GM18507 (cell line): ENCODE measurements around the gene CCNK.

Source experiments
- DNase-seq: peaks from one replicate; pipeline ENCODE4 v3.0.0; 2011; ENCODE audit warnings: low read depth; ENCODE audit not compliant: insufficient read length; ENCODE audit errors: extremely low spot score
- FAIRE-seq: peaks from 2 replicates; lab custom pipeline; 2011; peaks lifted over from hg19 to GRCh38; lab: Jason Lieb, UNC

Gene CCNK

GRCh38 chr14:99544991-99545390 is 63.8 kb downstream of the CCNK start:
- FAIRE-seq, result no peak

GRCh38 chr14:99545586-99545985 is 64.4 kb downstream of the CCNK start:
- DNase-seq, result no peak
- no peak for FAIRE-seq

More at GRCh38 chr14:99544991-99545390, 63.8 kb downstream of the CCNK start:
- no peak for DNase-seq

GRCh38 chr14:99546234-99546879 is 65.1 kb downstream of the CCNK start:
- DNase-seq, result no peak

GRCh38 chr14:99548255-99548654 is 67.0 kb downstream of the CCNK start:
- FAIRE-seq (no peak), DNase-seq (no peak)

More at GRCh38 chr14:99546234-99546879, 65.1 kb downstream of the CCNK start:
- FAIRE-seq, result no peak

GRCh38 chr14:99548871-99549515 is 67.8 kb downstream of the CCNK start:
- no peak for FAIRE-seq
- DNase-seq, result no peak

- DNase-seq, result no peak
These were observed 68.5 kb downstream of the CCNK start for GRCh38 chr14:99549684-99550083.

GRCh38 chr14:99550387-99550992 is 69.3 kb downstream of the CCNK start:
- no peak for FAIRE-seq
- no peak for DNase-seq

More at GRCh38 chr14:99549684-99550083, 68.5 kb downstream of the CCNK start:
- FAIRE-seq, result no peak

- DNase-seq, result no peak
- no peak for FAIRE-seq
These were observed 70.1 kb downstream of the CCNK start for GRCh38 chr14:99551034-99551922.

GRCh38 chr14:99552021-99552553 is 70.9 kb downstream of the CCNK start:
- FAIRE-seq, result no peak
- DNase-seq, result no peak

GRCh38 chr14:99552572-99553216 is 71.5 kb downstream of the CCNK start:
- FAIRE-seq (no peak), DNase-seq (no peak)

GRCh38 chr14:99554184-99554583 is 73.0 kb downstream of the CCNK start:
- FAIRE-seq (no peak), DNase-seq (no peak)

GRCh38 chr14:99554757-99555531 is 73.7 kb downstream of the CCNK start:
- FAIRE-seq (no peak), DNase-seq (no peak)

GRCh38 chr14:99556134-99556791 is 75.1 kb downstream of the CCNK start:
- DNase-seq (no peak), FAIRE-seq (no peak)

GRCh38 chr14:99559286-99559990 is 78.2 kb downstream of the CCNK start:
- DNase-seq (no peak), FAIRE-seq (no peak)

- DNase-seq (no peak), FAIRE-seq (no peak)
These were observed 79.2 kb downstream of the CCNK start for GRCh38 chr14:99560403-99560802.

- FAIRE-seq, result no peak
- DNase-seq, result no peak
These were observed 79.9 kb downstream of the CCNK start for GRCh38 chr14:99560922-99561683.

- no peak for FAIRE-seq
These were observed 80.7 kb downstream of the CCNK start for GRCh38 chr14:99561864-99562263.

More at GRCh38 chr14:99561864-99562263, 80.7 kb downstream of the CCNK start:
- no peak for DNase-seq
